Sigmoid colon (tissue), 7 donors: ENCODE data around the gene PRMT6. TPM values are rescaled to one million over a fixed set of nuclear protein-coding genes. Genes with fewer than 3 reads are reported as not detected.

ENCODE experiments used
- DNase-seq: peaks from one replicate; pipeline ENCODE4 v3.0.0-alpha.2; 2019
- H3K27ac ChIP-seq, 4 donors: fragments of 200-600 bp; sonication (generic); one replicate each; pipeline ENCODE4 v1.5.1; 2016 to 2019; ENCODE audit warnings: mild to moderate bottlenecking in 1 of 4
- H3K27me3 ChIP-seq, 3 donors: fragments of 200-600 bp; sonication (generic); one replicate each; pipeline ENCODE4 v1.5.1; 2019; ENCODE audit warnings: mild to moderate bottlenecking in 1 of 3
- H3K36me3 ChIP-seq, 4 donors: fragments of 200-600 bp; sonication (generic); one replicate each; pipeline ENCODE4 v1.5.1; 2016 to 2019
- H3K4me1 ChIP-seq, 4 donors: fragments of 200-600 bp; sonication (generic); one replicate each; pipeline ENCODE4 v1.5.1; 2017 to 2019
- H3K4me3 ChIP-seq, 4 donors: fragments of 200-600 bp; sonication (generic); one replicate each; pipeline ENCODE4 v1.5.1; 2017 to 2019; ENCODE audit warnings: mild to moderate bottlenecking in 2 of 4, moderate library complexity in 1 of 4
- H3K9me3 ChIP-seq, 4 donors: fragments of 200-600 bp in 3 of 4; sonication (generic) in 3 of 4; one replicate each; pipeline versions ENCODE4 v1.5.1 to v1.6.1; 2013 to 2019
- EP300 ChIP-seq, 4 donors: sonication (generic); formaldehyde crosslinking; IDR thresholded peaks; one replicate each; pipeline ENCODE4 v1.6.1; 2017; ENCODE audit warnings: antibody characterized with exemption in 4 of 4
- POLR2A ChIP-seq, 2 donors: fragments of 450-650 bp; IDR thresholded peaks; one replicate each; pipeline ENCODE4 v1.6.1; 2016; ENCODE audit warnings: antibody characterized with exemption in 2 of 2, mild to moderate bottlenecking in 2 of 2, moderate library complexity in 2 of 2
- POLR2AphosphoS5 ChIP-seq, 4 donors: sonication (generic); formaldehyde crosslinking; IDR thresholded peaks; one replicate each; pipeline ENCODE4 v1.6.1; 2017; ENCODE audit warnings: antibody characterized with exemption in 4 of 4
- WGBS, 2 donors: extraction: QIAGEN DNeasy Blood & Tissue Kit; methylation state at CpG; one replicate each; pipeline ENCODE4 v1.1.7; 2013; 5-methylcytosine and 5-hydroxymethylcytosine counted together
- intact Hi-C: fragments of 100-400 bp; cut with DNase I; formaldehyde crosslinking; loops from one replicate; pipeline ENCODE4 v1.15.1; 2023
- polyA plus RNA-seq, 3 donors: library from polyadenylated mRNA; stranded (reverse); fragments of 200-250 nt; gene quantifications; one replicate each; pipeline ENCODE4 v1.2.3, GENCODE V29; 2013
- total RNA-seq, 4 donors: library from RNA; depleted of rRNA; stranded (reverse); fragments of >200 nt; gene quantifications; one replicate each; pipeline ENCODE4 v1.1.0, GENCODE V29; 2016
- TF ChIP-seq, protein P1 (sequence below), 4 experiments: fragments of 450-650 bp in 3 of 4; fragments of 200-600 bp in 1 of 4; IDR thresholded peaks; one replicate each; pipeline ENCODE4 v1.5.1; 2016 to 2019; ENCODE audit warnings: antibody characterized with exemption in 4 of 4, mild to moderate bottlenecking in 3 of 4, moderate library complexity in 2 of 4
- donor health status: healthy with polysubstance abuse.
- donor health status: Bipolar disorder and iron deficiency.
- donor health status: healthy.

The PRMT6 gene
- total RNA-seq = 10 to 100 TPM in 3 of 4 donors, 1 to 10 TPM in 1; 6.1 to 15.6 (median 11.9) TPM
- polyA plus RNA-seq = 10 to 100 TPM; 12.6 to 14.1 (median 13.4) TPM

DNA sequence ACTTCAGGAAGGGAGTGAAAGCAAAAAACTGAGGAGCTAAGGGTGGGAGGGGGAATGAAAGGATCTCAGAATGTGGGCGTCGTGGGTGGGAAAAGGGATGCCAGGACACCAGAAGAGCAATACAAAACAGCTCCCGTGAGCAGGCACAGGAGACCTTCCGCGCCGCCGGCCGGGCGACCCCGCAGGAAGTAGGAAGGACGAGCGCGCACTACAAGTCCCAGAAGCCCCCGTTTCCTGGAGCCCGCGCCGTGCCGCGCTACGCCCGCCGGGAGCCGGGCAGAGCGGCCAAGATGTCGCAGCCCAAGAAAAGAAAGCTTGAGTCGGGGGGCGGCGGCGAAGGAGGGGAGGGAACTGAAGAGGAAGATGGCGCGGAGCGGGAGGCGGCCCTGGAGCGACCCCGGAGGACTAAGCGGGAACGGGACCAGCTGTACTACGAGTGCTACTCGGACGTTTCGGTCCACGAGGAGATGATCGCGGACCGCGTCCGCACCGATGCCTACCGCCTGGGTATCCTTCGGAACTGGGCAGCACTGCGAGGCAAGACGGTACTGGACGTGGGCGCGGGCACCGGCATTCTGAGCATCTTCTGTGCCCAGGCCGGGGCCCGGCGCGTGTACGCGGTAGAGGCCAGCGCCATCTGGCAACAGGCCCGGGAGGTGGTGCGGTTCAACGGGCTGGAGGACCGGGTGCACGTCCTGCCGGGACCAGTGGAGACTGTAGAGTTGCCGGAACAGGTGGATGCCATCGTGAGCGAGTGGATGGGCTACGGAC is at the start of gene PRMT6:
Gene PRMT6, plus strand, starts transcription at position 249 of the 771 bp plus-strand sequence. Its CDS starts 42 bp downstream, at position 291.
- Histone ChIP-seq H3K27ac (peak within 1 kb of the TSS; percentile 83 to 93 (median 91)), H3K27me3 (no peaks in the 10 kb centered on the region), H3K4me1 (peaks cover 0 to 24% (median 13%) of the 10 kb centered on the region in 4 donors), H3K36me3 (peaks cover 0 to 8% (median 0%) of the 10 kb centered on the region in 4 donors), H3K9me3 (no peaks in the 10 kb centered on the region), H3K4me3 (peak within 1 kb of the TSS; percentile 62 to 90 (median 80))
- DNase-seq = peak; percentile 92
- TF ChIP-seq, protein P1, sequence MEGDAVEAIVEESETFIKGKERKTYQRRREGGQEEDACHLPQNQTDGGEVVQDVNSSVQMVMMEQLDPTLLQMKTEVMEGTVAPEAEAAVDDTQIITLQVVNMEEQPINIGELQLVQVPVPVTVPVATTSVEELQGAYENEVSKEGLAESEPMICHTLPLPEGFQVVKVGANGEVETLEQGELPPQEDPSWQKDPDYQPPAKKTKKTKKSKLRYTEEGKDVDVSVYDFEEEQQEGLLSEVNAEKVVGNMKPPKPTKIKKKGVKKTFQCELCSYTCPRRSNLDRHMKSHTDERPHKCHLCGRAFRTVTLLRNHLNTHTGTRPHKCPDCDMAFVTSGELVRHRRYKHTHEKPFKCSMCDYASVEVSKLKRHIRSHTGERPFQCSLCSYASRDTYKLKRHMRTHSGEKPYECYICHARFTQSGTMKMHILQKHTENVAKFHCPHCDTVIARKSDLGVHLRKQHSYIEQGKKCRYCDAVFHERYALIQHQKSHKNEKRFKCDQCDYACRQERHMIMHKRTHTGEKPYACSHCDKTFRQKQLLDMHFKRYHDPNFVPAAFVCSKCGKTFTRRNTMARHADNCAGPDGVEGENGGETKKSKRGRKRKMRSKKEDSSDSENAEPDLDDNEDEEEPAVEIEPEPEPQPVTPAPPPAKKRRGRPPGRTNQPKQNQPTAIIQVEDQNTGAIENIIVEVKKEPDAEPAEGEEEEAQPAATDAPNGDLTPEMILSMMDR (IDR thresholded peaks at IDR 0.05) = no peak
- TF ChIP-seq POLR2A (IDR thresholded peaks at IDR 0.05) (peak; percentile 48 to 64), POLR2AphosphoS5 (IDR thresholded peaks at IDR 0.05) (peak; percentile 73 to 89 (median 82))
- WGBS, 2 donors = 0% methylated on average over 73 of the region's 73 CpGs
- intact Hi-C loops = loop anchor here (2.0 to 10.0 kb wide), 5 partner anchors 74 to 692 kb away; no protein-coding TSS in a partner anchor

DNA sequence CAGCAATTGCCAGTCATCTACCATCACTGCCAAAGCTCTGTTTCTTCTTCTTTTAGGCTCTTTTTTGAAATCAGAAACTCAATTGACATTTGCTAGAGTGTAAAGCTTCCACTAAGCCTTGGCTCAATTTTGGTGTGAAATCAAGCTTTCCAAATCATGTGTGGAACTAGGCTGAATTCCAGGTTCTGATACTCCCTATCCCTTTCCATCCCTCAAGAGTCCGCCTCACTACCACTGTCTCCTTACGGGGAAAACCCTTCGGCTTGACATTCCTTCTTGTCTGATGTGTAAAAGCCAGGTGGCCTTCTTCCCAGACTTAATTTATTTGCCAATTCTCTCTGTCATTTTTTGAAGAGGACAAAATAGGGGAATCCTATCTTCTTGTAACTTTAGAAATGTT is 47.2 kb upstream of the PRMT6 start:
- no peaks in the 10 kb centered on the region for H3K36me3 ChIP-seq
- no peak overlapping the region for H3K27ac ChIP-seq
- no peaks in the 10 kb centered on the region for H3K9me3 ChIP-seq
- WGBS, 2 donors = 83 to 97% methylated on average over 3 of the region's 3 CpGs
- no peaks in the 10 kb centered on the region for H3K27me3 ChIP-seq
- no peak overlapping the region for H3K4me3 ChIP-seq
- intact Hi-C loops = no loop called here
- no peak for DNase-seq
- TF ChIP-seq POLR2AphosphoS5 (IDR thresholded peaks at IDR 0.05) = no peak
- TF ChIP-seq, protein P1 (IDR thresholded peaks at IDR 0.05) = no peak
- no peak for TF ChIP-seq POLR2A (IDR thresholded peaks at IDR 0.05)
- no peak for TF ChIP-seq EP300 (IDR thresholded peaks at IDR 0.05)
- no peaks in the 10 kb centered on the region for H3K4me1 ChIP-seq

DNA sequence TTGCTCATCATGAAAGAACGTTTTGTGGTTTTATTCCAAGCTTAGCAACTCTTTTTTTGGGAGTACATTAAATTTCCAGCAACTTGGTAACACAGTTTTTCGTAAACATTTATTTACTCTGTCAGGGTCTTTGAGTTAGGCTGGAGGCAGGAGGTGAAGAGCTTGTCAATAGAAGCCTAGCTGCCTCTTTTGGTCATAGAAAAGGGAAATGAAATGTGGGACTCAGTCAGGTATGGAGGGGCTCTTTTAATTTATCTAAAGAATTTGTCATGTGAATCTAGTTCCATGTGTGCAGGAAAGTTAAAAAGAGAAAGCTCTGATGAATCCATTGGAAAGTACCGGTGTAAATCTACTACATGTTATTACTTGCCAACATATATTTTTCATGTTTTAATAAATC is 45.9 kb upstream of the PRMT6 start:
- intact Hi-C loops = no loop called here
- WGBS, 2 donors = 80 to 84% methylated on average over 3 of the region's 3 CpGs

DNA sequence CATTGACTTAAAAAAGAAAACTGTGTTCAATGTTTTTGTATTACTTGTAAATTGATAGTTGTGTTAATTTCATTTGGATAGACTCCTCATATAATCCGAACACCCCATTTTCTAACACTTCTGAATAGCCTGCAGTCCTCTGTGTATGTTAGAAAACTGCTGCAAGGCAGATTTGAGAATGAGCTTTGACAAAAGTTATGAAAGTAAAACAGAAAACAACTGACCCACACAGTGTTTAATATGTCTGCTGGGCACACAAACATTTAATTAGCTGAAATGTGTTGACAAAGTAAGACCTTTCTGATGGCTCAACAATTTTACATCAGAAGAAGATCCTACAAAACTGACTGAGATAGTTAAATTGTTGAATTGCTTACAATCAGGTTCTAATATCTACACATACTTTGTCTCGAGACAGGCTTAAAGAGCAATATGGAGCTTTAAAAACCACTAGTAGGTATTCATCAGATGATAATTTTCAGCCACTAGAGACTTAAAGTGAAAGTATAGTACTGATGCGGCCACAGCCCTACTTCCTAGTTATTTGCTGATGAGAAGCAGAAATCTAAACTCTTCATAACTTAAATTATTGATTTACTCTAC is 40.0 kb upstream of the PRMT6 start:
- intact Hi-C loops = no loop called here
- no peak overlapping the region for H3K4me3 ChIP-seq
- no peaks in the 10 kb centered on the region for H3K36me3 ChIP-seq
- H3K9me3 ChIP-seq = no peaks in the 10 kb centered on the region
- DNase-seq = no peak
- H3K27me3 ChIP-seq = no peaks in the 10 kb centered on the region
- TF ChIP-seq, protein P1 (IDR thresholded peaks at IDR 0.05) = no peak
- TF ChIP-seq EP300 (IDR thresholded peaks at IDR 0.05) = no peak
- TF ChIP-seq POLR2AphosphoS5 (IDR thresholded peaks at IDR 0.05) = no peak
- no peak for TF ChIP-seq POLR2A (IDR thresholded peaks at IDR 0.05)
- no peak overlapping the region for H3K27ac ChIP-seq
- WGBS, 2 donors = 78% methylated on average over 3 of the region's 3 CpGs
- H3K4me1 ChIP-seq = no peaks in the 10 kb centered on the region

More for the DNA sequence above, 45.9 kb upstream of the PRMT6 start:
- Histone ChIP-seq H3K9me3 (no peaks in the 10 kb centered on the region), H3K27me3 (no peaks in the 10 kb centered on the region), H3K27ac (no peak overlapping the region), H3K36me3 (no peaks in the 10 kb centered on the region), H3K4me1 (no peaks in the 10 kb centered on the region), H3K4me3 (no peak overlapping the region)
- TF ChIP-seq EP300 (IDR thresholded peaks at IDR 0.05) (no peak), POLR2AphosphoS5 (IDR thresholded peaks at IDR 0.05) (no peak), POLR2A (IDR thresholded peaks at IDR 0.05) (no peak)
- TF ChIP-seq, protein P1 (IDR thresholded peaks at IDR 0.05) = no peak
- no peak for DNase-seq
